H9 (cell line): ENCODE measurements around the gene ACVR1. TPM values are rescaled to one million over a fixed set of nuclear protein-coding genes. Genes with fewer than 3 reads are reported as not detected.

Experiments
- DNase-seq: peaks from one replicate; pipeline ENCODE4 v3.0.0-alpha.2; 2017
- H2AFZ ChIP-seq: one replicate; pipeline ENCODE4 v1.6.1; 2013; ENCODE audit warnings: mild to moderate bottlenecking, low read length, control low read depth, moderate library complexity
- H2AK5ac ChIP-seq: 2 replicates; pipeline ENCODE4 v1.6.1; 2013; ENCODE audit warnings: low read length, control low read depth, mixed read lengths; ENCODE audit not compliant: insufficient read length
- H2BK120ac ChIP-seq: one replicate; pipeline ENCODE4 v1.6.1; 2013; ENCODE audit warnings: low read depth, mild to moderate bottlenecking, low read length, control low read depth, inconsistent platforms; ENCODE audit not compliant: poor library complexity, severe bottlenecking
- H2BK12ac ChIP-seq: 2 replicates; pipeline ENCODE4 v1.6.1; 2013; ENCODE audit warnings: low read length, control low read depth, mixed read lengths, low read depth; ENCODE audit not compliant: insufficient read length
- H2BK15ac ChIP-seq: 2 replicates; pipeline ENCODE4 v1.6.1; 2013; ENCODE audit warnings: low read depth, low read length, control low read depth
- H2BK20ac ChIP-seq: one replicate; pipeline ENCODE4 v1.6.1; 2013; ENCODE audit warnings: low read depth, mild to moderate bottlenecking, low read length, control low read depth, inconsistent platforms; ENCODE audit not compliant: poor library complexity, severe bottlenecking
- H2BK5ac ChIP-seq: 2 replicates; pipeline ENCODE4 v1.6.1; 2013; ENCODE audit warnings: low read length, control low read depth, mixed read lengths; ENCODE audit not compliant: insufficient read length
- H3K14ac ChIP-seq: 2 replicates; pipeline ENCODE4 v1.6.1; 2013; ENCODE audit warnings: low read length, control low read depth; ENCODE audit not compliant: insufficient read depth
- H3K18ac ChIP-seq: 2 replicates; pipeline ENCODE4 v1.6.1; 2013; ENCODE audit warnings: low read depth, mild to moderate bottlenecking, mixed read lengths, low read length, control low read depth; ENCODE audit not compliant: insufficient read length
- H3K23ac ChIP-seq: 2 replicates; pipeline ENCODE4 v1.6.1; 2013; ENCODE audit warnings: low read length, control low read depth, mixed read lengths, low read depth; ENCODE audit not compliant: insufficient read length
- H3K23me2 ChIP-seq: 2 replicates; pipeline ENCODE4 v1.6.1; 2013; ENCODE audit warnings: low read depth, mild to moderate bottlenecking, mixed read lengths, low read length, control low read depth; ENCODE audit not compliant: insufficient read length, poor library complexity, severe bottlenecking
- H3K27ac ChIP-seq: 2 replicates; pipeline ENCODE4 v1.5.1; 2013; ENCODE audit warnings: low read length, control low read depth, mixed read lengths, low read depth; ENCODE audit not compliant: insufficient read length
- H3K27me3 ChIP-seq: 2 replicates; pipeline ENCODE4 v1.6.1; 2013; ENCODE audit warnings: low read length, control low read depth, inconsistent platforms; ENCODE audit not compliant: insufficient read depth
- H3K4ac ChIP-seq: 2 replicates; pipeline ENCODE4 v1.6.1; 2013; ENCODE audit warnings: low read depth, mild to moderate bottlenecking, control low read depth, inconsistent platforms, low read length, moderate library complexity
- H3K4me1 ChIP-seq: 2 replicates; pipeline ENCODE4 v1.6.1; 2013; ENCODE audit warnings: low read length, control low read depth, inconsistent platforms; ENCODE audit not compliant: insufficient read depth
- H3K4me2 ChIP-seq: 2 replicates; pipeline ENCODE4 v1.6.1; 2013; ENCODE audit warnings: low read length, control low read depth, mixed read lengths; ENCODE audit not compliant: insufficient read length, insufficient read depth
- H3K56ac ChIP-seq: 2 replicates; pipeline ENCODE4 v1.6.1; 2013; ENCODE audit warnings: low read depth, mild to moderate bottlenecking, mixed read lengths, low read length, control low read depth; ENCODE audit not compliant: insufficient read length
- H3K79me1 ChIP-seq: 2 replicates; pipeline ENCODE4 v1.6.1; 2013; ENCODE audit warnings: low read depth, mild to moderate bottlenecking, moderate library complexity, low read length, control low read depth, inconsistent platforms; ENCODE audit not compliant: insufficient read depth, poor library complexity, severe bottlenecking
- H3K79me2 ChIP-seq: 2 replicates; pipeline ENCODE4 v1.6.1; 2013; ENCODE audit warnings: low read length, control low read depth, inconsistent platforms; ENCODE audit not compliant: insufficient read depth
- H3K9ac ChIP-seq: 2 replicates; pipeline ENCODE4 v1.6.1; 2013; ENCODE audit warnings: low read length, control low read depth, mixed read lengths; ENCODE audit not compliant: insufficient read length; ENCODE audit errors: extremely low read depth
- H3K9me3 ChIP-seq: one replicate; pipeline ENCODE4 v1.6.1; 2013; ENCODE audit warnings: low read depth, low read length, inconsistent platforms; ENCODE audit not compliant: control insufficient read depth
- H3T11ph ChIP-seq: one replicate; pipeline ENCODE4 v1.6.1; 2013; ENCODE audit warnings: mild to moderate bottlenecking, low read length, control low read depth, inconsistent platforms
- H4K20me1 ChIP-seq: one replicate; pipeline ENCODE4 v1.6.1; 2013; ENCODE audit not compliant: control insufficient read depth, insufficient read length, insufficient read depth
- H4K5ac ChIP-seq: 2 replicates; pipeline ENCODE4 v1.6.1; 2013; ENCODE audit warnings: low read depth, mild to moderate bottlenecking, mixed read lengths, low read length, control low read depth; ENCODE audit not compliant: insufficient read length
- H4K8ac ChIP-seq: replicated peaks from 2 replicates; pipeline ENCODE4 v1.6.1; 2013; ENCODE audit warnings: low read length, control low read depth, mixed read lengths, low read depth; ENCODE audit not compliant: insufficient read length
- H4K91ac ChIP-seq: 2 replicates; pipeline ENCODE4 v1.6.1; 2013; ENCODE audit warnings: low read depth, mild to moderate bottlenecking, moderate library complexity, mixed read lengths, low read length, control low read depth; ENCODE audit not compliant: insufficient read length
- H3K27ac Mint-ChIP-seq, 3 experiments: 2 replicates in 2 of 3; 3 replicates in 1 of 3; pipeline ENCODE4 v1.8.0; 2020 to 2021; ENCODE audit warnings: mixed read lengths in 3 of 3, mild to moderate bottlenecking in 1 of 3, moderate library complexity in 1 of 3
- H3K27me3 Mint-ChIP-seq: 2 replicates; pipeline ENCODE4 v1.8.0; 2021; ENCODE audit warnings: low read depth, mild to moderate bottlenecking, moderate library complexity, mixed read lengths
- H3K36me3 Mint-ChIP-seq, 3 experiments: 2 replicates in 2 of 3; 3 replicates in 1 of 3; pipeline ENCODE4 v1.8.0; 2020 to 2021; ENCODE audit warnings: low read depth in 3 of 3, mixed read lengths in 3 of 3; ENCODE audit not compliant: insufficient read depth in 1 of 3
- H3K4me1 Mint-ChIP-seq, 2 experiments: 2 replicates each; pipeline ENCODE4 v1.8.0; 2020; ENCODE audit warnings: mixed read lengths in 2 of 2
- H3K4me3 Mint-ChIP-seq, 2 experiments: 2 replicates in 1 of 2; 3 replicates in 1 of 2; pipeline ENCODE4 v1.8.0; 2020 to 2021; ENCODE audit warnings: mild to moderate bottlenecking in 2 of 2, mixed read lengths in 2 of 2, moderate library complexity in 1 of 2
- H3K9me3 Mint-ChIP-seq, 2 experiments: 2 replicates in 1 of 2; 3 replicates in 1 of 2; pipeline ENCODE4 v1.8.0; 2020; ENCODE audit warnings: mild to moderate bottlenecking in 2 of 2, mixed read lengths in 2 of 2, moderate library complexity in 1 of 2
- CTCF ChIP-seq: fragments of 200-600 bp; sonication (generic); conservative IDR thresholded peaks from 3 replicates; pipeline ENCODE4 v1.8.0; 2021; ENCODE audit warnings: antibody characterized with exemption, mild to moderate bottlenecking
- WGBS: extraction: QIAGEN DNeasy Blood & Tissue Kit; methylation state at CpG from one replicate; pipeline ENCODE4 v1.1.7; 2013; ENCODE audit warnings: missing lambda C conversion rate, low lambda C conversion rate, mixed read lengths; ENCODE audit not compliant: insufficient read length; ENCODE audit errors: extremely low coverage; 5-methylcytosine and 5-hydroxymethylcytosine counted together
- total RNA-seq: library from RNA; stranded (reverse); gene quantifications from 2 replicates; pipeline ENCODE4 v1.2.1, GENCODE V29; 2021

Gene ACVR1
- total RNA-seq, 1 experiment from 2014 or later: 21.2 TPM

GRCh38 chr2:157857881-157858280 lies 18.2 kb downstream of the ACVR1 start:
- H2AK5ac ChIP-seq: no peak overlapping the region
- no peak for TF ChIP-seq CTCF

More at GRCh38 chr2:157857881-157858280, 18.2 kb downstream of the ACVR1 start:
- H4K20me1 ChIP-seq: no peaks in the 10 kb centered on the region
- H3K27ac ChIP-seq: no peak overlapping the region
- no peaks in the 10 kb centered on the region for H3K27me3 Mint-ChIP-seq
- no peak overlapping the region for H3K14ac ChIP-seq
- WGBS: no CpG with 5 or more reads among the region's 4 CpGs
- H2BK5ac ChIP-seq: no peak overlapping the region
- H3K23ac ChIP-seq: no peak overlapping the region
- H4K5ac ChIP-seq: no peak overlapping the region
- no peak overlapping the region for H2BK20ac ChIP-seq
- no peak for DNase-seq
- peaks cover 14 to 16% of the 10 kb centered on the region in 2 experiments for H3K4me1 Mint-ChIP-seq
- no peaks in the 10 kb centered on the region for H3K9me3 Mint-ChIP-seq
- H3K23me2 ChIP-seq: no peaks in the 10 kb centered on the region
- H3K9me3 ChIP-seq: no peaks in the 10 kb centered on the region
- H4K8ac ChIP-seq: no peak overlapping the region
- H2BK12ac ChIP-seq: no peak overlapping the region
- peak overlapping the region in 1 of 3 experiments; percentile 21; a peak in 1 of 7 replicates for H3K27ac Mint-ChIP-seq
- no peak overlapping the region for H2AFZ ChIP-seq
- H3K18ac ChIP-seq: no peak overlapping the region
- H3K4me3 Mint-ChIP-seq: no peak overlapping the region
- H3K79me1 ChIP-seq: no peaks in the 10 kb centered on the region
- H3T11ph ChIP-seq: no peak overlapping the region
- no peak overlapping the region for H4K91ac ChIP-seq
- H3K79me2 ChIP-seq: no peaks in the 10 kb centered on the region; the same call in 1 of the 2 replicates
- H3K4ac ChIP-seq: no peak overlapping the region
- no peak overlapping the region for H3K9ac ChIP-seq
- H3K4me1 ChIP-seq: no peaks in the 10 kb centered on the region
- H3K56ac ChIP-seq: no peak overlapping the region
- H2BK15ac ChIP-seq: no peak overlapping the region
- H3K4me2 ChIP-seq: no peak overlapping the region
- H3K36me3 Mint-ChIP-seq: peaks cover 0 to 4% (median 0%) of the 10 kb centered on the region in 3 experiments; a peak in 1 of 7 replicates
- no peak overlapping the region for H2BK120ac ChIP-seq
- H3K27me3 ChIP-seq: no peaks in the 10 kb centered on the region
